Measurements from ENCODE around the gene DRC3.

DRC3 gene

DNA sequence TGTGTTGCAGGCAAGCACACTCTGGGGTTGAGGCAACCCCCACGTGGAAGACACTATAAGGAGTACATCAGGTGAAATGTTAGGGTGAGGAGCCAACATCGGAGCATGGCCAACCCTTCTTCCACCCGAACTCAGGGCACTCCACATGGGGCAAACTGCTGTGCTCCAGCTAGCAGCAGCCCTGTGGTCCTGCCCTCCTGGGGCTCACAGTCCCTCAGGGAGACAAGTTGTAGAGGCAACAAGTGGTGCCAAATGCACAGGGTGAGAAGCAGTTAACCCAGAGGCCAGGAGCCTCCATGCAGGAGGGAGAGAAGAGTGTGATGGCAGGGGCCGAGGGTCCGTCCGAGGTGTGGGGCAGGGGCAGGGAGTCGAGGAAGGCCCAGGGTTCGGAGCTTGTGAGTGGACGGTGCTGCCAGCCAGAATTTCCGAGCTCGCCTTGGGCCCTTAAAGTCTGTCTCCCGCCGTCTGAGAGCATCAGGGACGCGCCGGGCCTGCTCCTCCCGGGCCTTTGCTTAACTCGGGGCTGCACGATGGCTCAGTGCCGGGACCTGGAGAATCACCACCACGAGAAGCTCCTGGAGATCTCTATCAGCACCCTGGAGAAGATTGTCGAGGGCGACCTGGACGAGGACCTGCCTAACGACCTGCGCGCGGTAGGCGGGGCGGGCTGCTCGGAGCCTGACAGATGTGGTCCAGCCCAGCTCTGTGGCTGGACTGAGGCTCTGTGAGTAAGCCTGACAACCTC lies 34.0 kb downstream of the DRC3 start:
- no peak overlapping the region for H3K27ac ChIP-seq
- TF ChIP-seq CTCF (IDR thresholded peaks at IDR 0.05) (no peak), ZFX (IDR thresholded peaks at IDR 0.05; ENCODE audit: borderline replicate concordance) (no peak)

- H3K27ac ChIP-seq = no peak overlapping the region
- TF ChIP-seq CTCF (IDR thresholded peaks at IDR 0.05) = no peak
- TF ChIP-seq ZFX (IDR thresholded peaks at IDR 0.05; ENCODE audit: borderline replicate concordance) = no peak
Measured at GRCh38 chr17:18008496-18009268, 36.0 kb downstream of the DRC3 start.

DNA sequence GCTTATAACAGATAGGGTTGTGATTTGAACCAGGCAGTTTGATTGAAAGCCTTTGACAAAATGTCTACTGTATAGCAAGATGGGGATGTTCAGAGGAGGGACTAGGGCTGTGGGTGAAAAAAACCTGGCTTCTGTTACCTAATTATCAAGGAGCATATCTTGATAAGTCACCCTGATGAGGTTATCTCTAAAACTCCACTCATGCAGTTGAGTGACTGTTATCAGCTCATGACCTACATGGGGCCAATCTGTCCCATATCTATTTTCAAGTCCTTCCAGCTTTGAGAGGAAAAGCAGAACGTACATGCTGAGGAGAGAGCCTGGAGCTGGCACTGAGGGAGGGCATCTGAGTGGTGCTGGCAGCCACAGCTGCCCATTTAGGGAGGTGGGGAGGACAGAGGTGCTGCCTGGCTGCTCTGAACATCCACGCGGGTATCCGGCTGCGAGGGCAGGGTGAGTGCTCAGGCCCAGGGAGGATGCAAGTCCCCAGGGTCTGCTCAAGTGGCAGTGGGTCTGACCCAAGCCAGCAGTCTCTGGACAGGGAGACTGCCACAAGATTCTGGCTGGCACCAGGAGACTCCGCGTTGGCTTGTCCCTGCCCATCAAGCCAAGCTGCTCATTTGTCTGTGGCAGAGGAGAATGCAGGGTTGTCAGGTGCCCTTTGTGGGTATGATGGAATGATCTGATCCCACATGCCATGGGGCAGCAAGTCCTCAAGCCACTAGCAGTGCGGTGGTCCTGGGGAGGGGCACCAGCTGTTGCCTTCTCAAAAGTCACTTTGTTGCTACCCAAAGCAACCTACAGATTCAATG lies 37.2 kb downstream of the DRC3 start:
- no peak overlapping the region for H3K27ac ChIP-seq
- TF ChIP-seq ZFX (IDR thresholded peaks at IDR 0.05; ENCODE audit: borderline replicate concordance) (no peak), CTCF (IDR thresholded peaks at IDR 0.05) (no peak)

DNA sequence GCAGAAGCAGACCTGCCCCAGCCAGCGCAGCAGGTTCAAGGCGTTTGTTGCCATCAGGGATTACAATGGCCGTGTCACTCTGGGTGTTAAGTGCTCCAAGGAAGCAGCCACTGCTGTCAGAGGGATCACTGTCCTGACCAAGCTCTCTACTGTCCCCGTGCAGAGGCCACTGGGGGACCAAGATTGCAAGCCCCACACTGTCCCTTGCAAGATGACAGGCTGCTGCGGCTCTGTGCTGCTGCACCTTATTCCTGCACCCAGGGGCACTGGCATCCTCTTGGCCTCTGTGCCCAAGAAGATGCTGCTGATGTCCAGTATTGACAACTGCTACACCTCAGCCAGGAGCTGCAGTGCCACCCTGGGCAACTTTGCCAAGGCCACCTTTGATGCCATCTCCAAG lies 38.6 kb downstream of the DRC3 start:
- no peak for TF ChIP-seq CTCF (IDR thresholded peaks at IDR 0.05)
- no peak for TF ChIP-seq ZFX (IDR thresholded peaks at IDR 0.05; ENCODE audit: borderline replicate concordance)

GRCh38 chr17:18014006-18014405 lies 41.3 kb downstream of the DRC3 start:
- H3K27ac ChIP-seq = no peak overlapping the region
- TF ChIP-seq ZFX (IDR thresholded peaks at IDR 0.05; ENCODE audit: borderline replicate concordance) = no peak
- TF ChIP-seq CTCF (IDR thresholded peaks at IDR 0.05) = no peak

More for the DNA sequence above, 38.6 kb downstream of the DRC3 start:
- no peak overlapping the region for H3K27ac ChIP-seq

DNA sequence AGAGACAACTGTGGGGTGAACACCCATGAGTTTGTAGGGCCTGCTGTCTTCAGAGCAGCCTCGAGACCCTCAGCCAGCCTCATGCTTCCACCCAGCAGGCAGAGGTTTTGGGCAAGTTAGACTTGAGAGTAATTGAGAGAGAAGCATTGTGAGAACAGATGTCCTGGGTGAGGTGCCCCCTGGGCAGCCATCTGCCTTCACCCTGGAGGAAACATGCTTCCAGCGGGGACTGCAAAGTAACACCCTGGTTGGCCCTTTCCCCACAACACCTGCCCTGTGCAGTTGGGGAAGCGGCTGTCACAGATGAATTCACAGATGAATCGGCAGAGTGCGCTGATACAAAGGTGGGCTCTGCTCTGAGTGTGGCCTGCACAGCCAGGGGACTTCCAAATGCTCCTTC lies 42.9 kb downstream of the DRC3 start:
- no peak for TF ChIP-seq CTCF (IDR thresholded peaks at IDR 0.05)
- TF ChIP-seq ZFX (IDR thresholded peaks at IDR 0.05; ENCODE audit: borderline replicate concordance) = no peak
- no peak overlapping the region for H3K27ac ChIP-seq
